Stimulated activated CD8-positive, alpha-beta memory T cell treated with anti-CD3 and anti-CD28 coated beads, Interleukin-4, amount 100 ng/mL, for 24 hours (primary cell): ENCODE data around the gene SLC12A5.

Source experiments
- DNase-seq: peaks from one replicate; pipeline ENCODE4 v3.0.0-alpha.2; 2020; ENCODE audit warnings: low read depth

The SLC12A5 gene

GRCh38 chr20:46027245-46027853, 1.7 kb upstream of the SLC12A5 start:
- no peak for DNase-seq

DNA sequence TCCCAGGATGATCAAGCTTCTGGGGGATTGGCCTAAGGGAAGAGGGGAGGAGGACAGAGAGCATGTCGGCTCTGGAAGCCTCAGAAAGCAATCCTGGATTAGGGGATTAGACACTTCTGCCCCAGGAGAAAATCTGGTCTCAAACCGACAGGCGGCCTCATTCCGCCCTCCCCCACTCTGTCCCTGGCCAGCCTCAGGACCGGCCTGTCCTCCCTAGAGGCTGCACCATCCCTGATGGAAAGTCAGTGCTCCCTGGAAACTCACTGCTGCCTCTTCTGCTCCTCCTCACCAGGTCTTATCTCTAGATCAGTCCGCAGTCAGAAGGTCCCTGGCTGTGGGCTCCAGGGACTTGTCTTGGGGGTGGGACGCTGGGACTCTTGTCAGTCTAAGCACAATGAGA, 905 bp upstream of the SLC12A5 start:
- DNase-seq = no peak

DNA sequence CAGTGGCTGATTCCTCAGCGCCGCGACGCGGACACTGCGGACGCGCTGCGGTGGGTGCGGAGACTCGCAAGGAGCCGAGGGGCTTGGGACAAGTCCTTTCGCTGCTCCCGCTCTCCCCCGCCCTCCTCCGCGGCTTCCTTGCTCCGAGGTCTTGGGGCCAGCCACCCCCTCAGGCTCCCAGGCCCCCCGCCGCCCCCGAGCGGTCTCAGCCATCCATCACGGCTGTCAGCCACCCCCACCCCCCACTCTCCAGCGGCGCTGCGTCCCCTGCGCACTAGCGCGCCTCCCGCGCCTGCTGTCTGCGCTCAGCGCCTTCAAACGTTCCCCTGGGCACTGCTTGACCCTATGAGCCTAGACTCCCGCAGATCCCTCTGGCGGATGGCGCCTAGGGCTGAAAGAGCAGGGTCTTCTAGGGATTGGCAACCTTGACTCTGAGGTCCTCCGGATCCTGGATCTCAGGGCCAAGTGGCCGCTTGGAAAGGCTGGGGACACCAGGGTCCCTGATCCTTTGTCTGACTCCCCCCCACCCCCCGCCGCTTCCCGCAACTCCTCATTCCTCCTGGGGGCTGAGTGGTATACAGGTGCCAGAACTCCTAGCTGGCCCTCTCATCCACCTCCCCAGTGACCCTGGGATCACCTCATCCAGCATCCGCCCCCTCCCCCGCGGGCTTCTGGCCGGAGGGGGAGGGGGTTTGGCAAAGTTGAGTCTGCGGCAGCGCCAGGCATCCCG, 1.4 kb downstream of the SLC12A5 start:
- no peak for DNase-seq

DNA sequence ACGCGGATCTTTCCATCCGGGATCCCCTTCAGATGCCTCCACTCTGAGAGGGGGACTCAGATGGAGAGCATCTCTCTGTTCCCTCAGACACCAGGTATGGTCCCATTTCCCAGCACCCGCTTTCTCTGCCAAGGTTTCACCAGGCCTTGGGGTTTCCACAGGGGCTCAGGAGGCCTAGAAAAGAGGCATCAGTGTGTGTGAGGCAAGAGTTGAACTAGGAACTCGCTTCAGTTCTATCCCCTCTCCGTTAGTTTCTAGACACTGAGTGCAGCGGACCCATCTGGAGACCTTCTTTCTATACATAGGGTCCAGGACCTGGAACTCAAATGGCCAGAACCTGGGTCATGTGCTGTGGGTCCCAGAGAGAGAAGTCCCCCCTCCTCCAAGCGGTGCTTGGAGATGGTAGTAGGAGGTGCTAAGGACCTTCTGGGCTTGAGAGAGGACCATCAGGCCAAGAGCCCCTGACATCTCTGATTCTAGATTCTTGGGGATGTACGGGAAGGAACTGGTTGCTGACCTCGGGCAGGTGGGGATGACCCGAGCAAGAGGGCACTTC, 2.1 kb downstream of the SLC12A5 start:
- no peak for DNase-seq

DNA sequence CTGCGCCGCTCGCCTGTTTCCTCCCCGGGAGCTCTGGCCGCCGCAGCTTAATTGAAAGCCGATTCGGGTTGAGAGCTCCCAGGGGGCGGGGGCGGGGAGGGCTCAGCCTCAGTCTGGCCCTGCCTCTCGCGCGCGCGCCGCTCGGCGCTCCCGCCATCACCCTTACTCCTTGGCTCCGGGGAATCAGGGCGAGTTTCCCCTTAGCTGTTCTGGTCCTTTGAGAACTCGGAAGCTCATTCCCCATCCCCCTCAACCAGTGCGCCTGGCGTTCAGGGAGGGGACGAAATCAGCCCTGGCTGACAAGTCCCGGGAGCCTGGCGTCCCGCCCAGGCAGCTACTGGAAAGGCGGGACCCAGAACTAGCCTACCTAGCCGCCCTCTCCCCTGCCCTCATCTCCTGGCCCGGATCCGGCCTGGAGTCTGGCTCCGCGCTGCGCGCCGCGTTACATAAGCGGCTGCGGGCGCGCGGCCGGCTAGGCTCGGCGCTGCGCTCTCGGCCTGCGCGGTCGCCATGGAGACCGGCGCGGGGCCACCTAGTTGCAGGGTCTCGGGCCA, 2.8 kb downstream of the SLC12A5 start:
- no peak for DNase-seq

DNA sequence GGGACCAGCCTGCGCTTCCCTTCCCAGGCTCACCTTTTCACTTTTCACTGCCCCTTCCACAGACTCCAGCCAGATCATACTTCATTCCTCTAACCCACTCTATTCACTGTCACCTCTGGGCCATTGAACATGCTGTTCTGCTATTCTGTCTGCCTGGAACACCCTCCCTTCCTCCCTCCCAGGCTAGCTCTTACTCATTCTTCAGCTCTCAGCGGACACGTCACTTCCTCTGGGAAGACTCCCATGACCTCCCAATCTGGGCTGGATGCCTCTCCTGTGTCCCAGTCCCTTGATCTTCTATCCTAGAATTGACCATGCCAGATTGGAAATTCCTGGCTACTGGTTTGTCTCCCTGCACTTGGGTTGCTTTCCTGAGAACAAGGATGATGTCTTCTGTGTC, 5.0 kb downstream of the SLC12A5 start:
- no peak for DNase-seq

DNA sequence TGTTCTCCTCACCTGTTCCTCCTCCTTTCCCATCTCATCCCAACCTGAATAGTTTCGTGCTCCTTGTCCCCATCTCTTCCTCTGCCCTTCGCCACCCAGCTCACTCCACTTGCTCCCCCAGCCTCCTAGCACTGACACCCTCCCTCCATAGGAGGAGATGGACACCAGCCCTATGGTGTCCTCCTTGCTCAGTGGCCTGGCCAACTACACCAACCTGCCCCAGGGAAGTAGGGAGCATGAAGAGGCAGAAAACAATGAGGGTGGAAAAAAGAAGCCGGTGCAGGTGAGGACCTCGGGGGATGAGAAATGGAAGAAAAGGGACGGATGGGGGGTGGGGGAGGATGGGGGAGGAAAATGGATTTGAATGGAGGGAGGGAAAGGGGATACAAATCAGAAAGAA, 6.2 kb downstream of the SLC12A5 start:
- DNase-seq = no peak

- DNase-seq = no peak
These were observed 6.7 kb downstream of the SLC12A5 start for GRCh38 chr20:46035713-46036112.

GRCh38 chr20:46036370-46036769, 7.4 kb downstream of the SLC12A5 start:
- no peak for DNase-seq

GRCh38 chr20:46037036-46037435, 8.0 kb downstream of the SLC12A5 start:
- no peak for DNase-seq

- peak; percentile 22 for DNase-seq
These were observed 12.0 kb downstream of the SLC12A5 start for GRCh38 chr20:46040902-46041535.

DNA sequence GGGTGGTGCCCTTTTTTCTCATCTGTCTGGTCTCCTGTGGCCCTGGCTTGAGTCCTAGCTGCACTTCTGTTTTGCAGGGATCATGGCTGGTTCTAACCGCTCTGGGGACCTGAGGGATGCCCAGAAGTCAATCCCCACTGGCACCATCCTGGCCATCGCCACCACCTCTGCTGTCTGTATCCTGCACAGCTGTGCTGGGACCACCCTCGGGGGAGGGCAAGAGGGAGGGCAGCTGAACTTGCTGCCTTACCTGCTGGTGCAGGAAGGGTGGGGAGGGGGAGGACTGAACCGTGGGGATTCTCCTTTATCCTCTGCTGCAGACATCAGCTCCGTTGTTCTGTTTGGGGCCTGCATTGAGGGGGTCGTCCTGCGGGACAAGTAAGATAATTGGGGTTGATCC, 14.5 kb downstream of the SLC12A5 start:
- no peak for DNase-seq

GRCh38 chr20:46044896-46045295, 15.9 kb downstream of the SLC12A5 start:
- DNase-seq = no peak

DNA sequence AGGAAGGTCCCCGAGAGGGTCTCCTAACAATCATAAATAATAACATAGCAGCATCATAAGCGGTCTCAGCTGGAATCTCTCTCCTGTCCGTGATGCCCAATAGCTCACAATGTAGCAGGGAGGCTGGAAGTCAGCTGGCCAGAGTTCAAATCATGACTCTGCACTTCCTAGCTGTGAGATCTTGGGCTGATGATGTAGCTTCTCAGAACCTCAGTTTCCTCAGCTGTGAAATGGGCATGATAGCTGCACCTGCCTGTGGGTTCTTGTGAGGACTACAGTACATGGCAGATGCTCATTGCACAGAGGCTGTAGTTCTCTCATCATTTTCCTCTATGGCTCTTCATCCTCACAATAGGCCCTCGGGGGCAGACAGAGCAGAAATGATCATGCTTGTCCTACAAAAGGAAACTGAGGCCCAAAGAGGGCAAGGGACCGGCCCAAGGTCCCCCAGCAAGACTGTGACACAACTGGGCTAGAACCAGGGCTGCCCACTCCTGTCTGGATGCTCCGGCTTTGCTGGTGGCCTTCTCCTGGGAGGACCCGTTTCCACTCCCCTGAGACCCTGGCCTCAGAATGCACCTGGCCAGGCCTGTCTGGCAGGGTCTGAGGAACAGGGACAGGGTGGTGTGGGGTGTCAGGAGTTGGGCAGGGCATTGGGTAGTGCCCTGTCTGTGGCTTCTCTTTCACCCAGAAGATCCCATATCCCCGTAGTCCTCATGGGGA, 17.7 kb downstream of the SLC12A5 start:
- DNase-seq = no peak

DNA sequence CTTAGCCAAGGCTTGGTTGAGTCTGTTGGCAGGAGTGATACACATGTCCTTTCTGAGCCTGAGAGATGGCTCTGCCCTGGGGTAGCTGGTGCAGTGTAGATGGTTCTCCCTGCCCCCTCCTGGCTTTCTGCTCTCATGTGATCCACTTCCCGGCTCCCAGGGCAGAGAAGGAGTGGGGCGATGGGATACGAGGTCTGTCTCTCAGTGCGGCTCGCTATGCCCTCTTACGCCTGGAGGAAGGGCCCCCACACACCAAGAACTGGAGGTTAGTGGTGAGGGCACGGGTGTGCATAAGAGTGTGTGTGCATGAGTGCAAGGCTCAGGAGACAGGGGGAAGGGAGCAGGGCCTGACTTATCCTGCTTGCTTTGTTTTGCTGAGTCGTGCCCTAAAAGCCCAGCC, 18.8 kb downstream of the SLC12A5 start:
- no peak for DNase-seq

- DNase-seq = no peak
These were observed 20.2 kb downstream of the SLC12A5 start for GRCh38 chr20:46049190-46049589.

DNA sequence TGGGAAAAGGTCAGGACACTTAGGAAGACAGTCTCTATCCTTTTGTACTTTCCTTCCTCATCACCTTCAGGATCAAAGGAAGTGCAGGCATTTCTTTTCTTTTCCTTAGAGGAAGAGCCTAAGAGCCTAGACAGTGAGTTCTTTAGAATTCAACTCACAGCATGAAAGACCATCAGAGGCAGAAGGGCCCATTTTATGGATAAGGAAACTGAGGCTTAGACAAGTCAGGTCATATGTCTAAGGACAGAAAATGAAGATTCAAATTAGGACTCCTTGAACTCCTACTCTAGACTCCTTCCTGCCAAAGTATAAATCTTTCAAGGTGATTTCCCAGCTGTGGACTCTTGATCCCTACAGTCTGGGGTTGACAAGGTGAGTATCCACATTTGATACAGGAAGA, 20.8 kb downstream of the SLC12A5 start:
- no peak for DNase-seq

- DNase-seq = no peak
These were observed 21.4 kb downstream of the SLC12A5 start for GRCh38 chr20:46050444-46050843.

DNA sequence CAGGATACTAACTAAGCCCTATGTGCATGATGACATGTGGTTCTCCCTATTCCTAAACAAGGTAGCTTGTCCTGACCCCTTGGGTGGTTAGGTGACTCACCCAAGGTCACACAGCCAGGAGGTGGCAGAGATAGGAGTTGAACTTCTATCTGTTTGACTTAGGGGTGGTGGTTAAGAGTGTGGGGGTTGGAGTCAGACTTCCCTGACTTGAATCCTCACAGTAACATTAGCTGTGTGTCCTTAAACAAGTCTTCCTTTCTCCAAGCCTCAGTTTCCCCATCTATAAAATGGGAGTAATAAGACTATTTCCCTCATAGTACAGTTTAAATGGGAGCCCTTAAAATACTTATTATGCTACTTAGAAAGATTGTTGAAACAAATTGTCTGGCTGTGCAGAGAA, 21.9 kb downstream of the SLC12A5 start:
- DNase-seq = no peak

GRCh38 chr20:46051556-46052308, 22.7 kb downstream of the SLC12A5 start:
- DNase-seq = no peak

DNA sequence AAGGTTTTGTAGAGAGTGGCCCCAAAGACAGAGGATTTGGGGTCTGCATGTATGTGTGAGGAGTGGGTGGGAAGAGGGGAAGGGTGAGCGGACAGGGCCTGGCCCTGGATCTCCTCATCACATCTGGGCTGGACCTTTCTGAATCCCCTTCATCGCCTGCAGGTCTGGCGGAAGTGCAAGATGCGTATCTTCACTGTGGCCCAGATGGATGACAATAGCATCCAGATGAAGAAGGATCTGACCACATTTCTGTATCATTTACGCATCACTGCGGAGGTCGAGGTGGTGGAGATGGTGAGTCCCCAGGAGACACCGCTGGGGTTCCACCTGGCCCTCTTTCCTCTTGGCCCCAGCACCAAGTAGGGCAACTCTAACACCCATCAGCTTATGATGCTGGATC, 24.4 kb downstream of the SLC12A5 start:
- DNase-seq = no peak

DNA sequence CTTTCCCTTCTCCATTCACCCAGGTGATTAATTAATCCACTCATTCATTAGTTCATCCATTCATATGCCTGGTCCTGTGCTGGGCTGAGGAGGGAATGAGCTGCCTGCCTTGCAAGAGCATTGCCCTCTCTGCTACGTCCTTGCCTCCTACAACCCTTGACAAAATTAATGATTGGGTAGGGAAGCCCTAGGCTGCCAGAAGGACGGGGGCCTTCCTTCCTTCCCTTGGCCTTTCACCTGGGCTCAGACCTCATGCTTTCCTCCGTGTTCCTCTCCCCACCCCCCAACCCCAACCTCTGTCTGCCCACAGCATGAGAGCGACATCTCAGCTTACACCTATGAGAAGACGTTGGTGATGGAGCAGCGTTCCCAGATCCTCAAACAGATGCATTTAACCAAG, 25.6 kb downstream of the SLC12A5 start:
- DNase-seq = no peak
